ENCODE measurements around the gene NALCN. TPM values are rescaled to one million over a fixed set of nuclear protein-coding genes. Genes with fewer than 3 reads are reported as not detected.

Gene NALCN
- 1 to 10 TPM in 1 of 3 donors, under 1 TPM in 2; 0.10 to 1.4 (median 0.12) TPM for total RNA-seq
- long read RNA-seq, donor 1, partial matches to known transcripts = 0 of 1 reads
- long read RNA-seq, donor 1, other reads (novel, unspliced or antisense) = 1 of 1 reads
- long read RNA-seq, donor 2 = 0 reads

DNA sequence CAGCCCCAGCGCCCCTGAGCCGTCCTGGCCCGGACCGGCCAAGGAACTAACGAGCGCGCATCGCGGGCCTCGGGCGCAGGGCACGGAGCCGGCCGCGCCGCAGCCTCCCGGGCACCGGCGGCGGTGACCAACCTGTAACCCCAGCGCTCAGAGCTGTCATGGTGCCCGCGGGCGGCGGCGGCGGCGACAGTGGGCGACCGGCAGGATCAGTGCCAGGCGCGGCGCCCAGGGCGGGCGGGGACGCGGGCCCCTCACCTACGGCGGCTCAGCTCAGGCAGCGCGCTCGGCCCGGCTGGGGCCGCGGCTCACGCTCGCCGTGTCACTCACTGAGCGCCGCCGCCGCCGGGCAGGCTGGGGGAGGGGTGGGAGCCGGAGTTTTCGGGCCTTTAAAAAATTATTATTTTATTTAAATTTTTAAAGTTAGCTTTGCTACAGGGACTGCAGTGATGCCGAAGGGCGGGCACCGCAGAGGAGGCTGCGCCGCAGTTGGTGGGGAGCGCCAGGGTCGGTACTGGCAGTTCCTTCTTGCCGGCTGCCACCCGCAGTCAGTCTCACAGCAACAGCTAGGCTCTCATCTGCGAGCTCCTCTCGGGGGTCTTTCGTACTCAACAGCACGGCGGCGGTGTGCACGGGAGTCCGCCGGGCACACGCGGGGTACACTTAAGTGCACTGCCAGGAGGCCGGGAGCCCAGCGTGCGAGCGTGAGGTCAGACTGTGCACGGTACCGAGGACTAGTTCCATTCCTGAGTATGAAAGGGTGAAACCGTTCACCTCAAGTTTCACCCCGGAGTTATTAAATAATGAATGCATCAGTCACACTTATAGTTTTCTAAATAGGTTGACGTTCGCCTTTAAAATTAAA lies at the start of gene NALCN:
TSS of gene NALCN (minus strand) at position 328 of the 862 bp plus-strand sequence. CDS start 17,382 bp downstream, outside the sequence.
- intact Hi-C loops (cut with DNase I, micrococcal nuclease) = no loop called here
- Histone ChIP-seq H3K36me3 (ENCODE audit: low read depth) (no peaks in the 10 kb centered on the region), H3K4me1 (ENCODE audit: low read depth) (no peaks in the 10 kb centered on the region), H3K9me3 (no peaks in the 10 kb centered on the region), H3K4me3 (no peak within 1 kb of the TSS)
- ATAC-seq = peak; percentile 25
- TF ChIP-seq, protein P1, sequence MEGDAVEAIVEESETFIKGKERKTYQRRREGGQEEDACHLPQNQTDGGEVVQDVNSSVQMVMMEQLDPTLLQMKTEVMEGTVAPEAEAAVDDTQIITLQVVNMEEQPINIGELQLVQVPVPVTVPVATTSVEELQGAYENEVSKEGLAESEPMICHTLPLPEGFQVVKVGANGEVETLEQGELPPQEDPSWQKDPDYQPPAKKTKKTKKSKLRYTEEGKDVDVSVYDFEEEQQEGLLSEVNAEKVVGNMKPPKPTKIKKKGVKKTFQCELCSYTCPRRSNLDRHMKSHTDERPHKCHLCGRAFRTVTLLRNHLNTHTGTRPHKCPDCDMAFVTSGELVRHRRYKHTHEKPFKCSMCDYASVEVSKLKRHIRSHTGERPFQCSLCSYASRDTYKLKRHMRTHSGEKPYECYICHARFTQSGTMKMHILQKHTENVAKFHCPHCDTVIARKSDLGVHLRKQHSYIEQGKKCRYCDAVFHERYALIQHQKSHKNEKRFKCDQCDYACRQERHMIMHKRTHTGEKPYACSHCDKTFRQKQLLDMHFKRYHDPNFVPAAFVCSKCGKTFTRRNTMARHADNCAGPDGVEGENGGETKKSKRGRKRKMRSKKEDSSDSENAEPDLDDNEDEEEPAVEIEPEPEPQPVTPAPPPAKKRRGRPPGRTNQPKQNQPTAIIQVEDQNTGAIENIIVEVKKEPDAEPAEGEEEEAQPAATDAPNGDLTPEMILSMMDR (IDR thresholded peaks at IDR 0.05) = no peak
- no peak for DNase-seq

GRCh38 chr13:101465877-101466276 lies 49.6 kb upstream of the NALCN start:
- TF ChIP-seq, protein P1 (IDR thresholded peaks at IDR 0.05) = no peak
- no peaks in the 10 kb centered on the region for H3K4me1 ChIP-seq (ENCODE audit: low read depth)
- no peak overlapping the region for H3K4me3 ChIP-seq
- no peaks in the 10 kb centered on the region for H3K9me3 ChIP-seq
- H3K36me3 ChIP-seq (ENCODE audit: low read depth) = no peaks in the 10 kb centered on the region
- intact Hi-C loops (cut with DNase I, micrococcal nuclease) = no loop called here
- no peak for DNase-seq
- ATAC-seq = no peak

DNA sequence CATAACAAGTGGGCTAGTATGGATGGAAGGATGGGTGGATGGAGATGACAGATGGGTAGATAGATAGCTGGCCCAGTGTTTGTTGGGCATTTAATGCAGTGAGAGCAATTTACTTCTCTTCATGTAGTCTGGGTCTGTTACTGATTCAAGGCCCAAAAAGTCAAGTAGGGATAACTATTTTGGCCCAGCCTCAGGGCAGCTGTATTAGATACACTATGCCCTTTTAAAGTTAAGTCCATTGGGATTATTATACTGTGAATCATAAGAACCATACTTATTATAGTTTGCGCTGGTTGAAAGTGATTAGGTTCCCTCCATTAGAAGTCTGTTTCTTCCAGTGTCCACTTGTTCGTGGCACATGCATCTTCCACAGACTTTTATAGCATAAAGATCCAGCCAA lies 40.9 kb upstream of the NALCN start:
- Histone ChIP-seq H3K4me1 (ENCODE audit: low read depth) (no peaks in the 10 kb centered on the region), H3K4me3 (no peak overlapping the region), H3K36me3 (ENCODE audit: low read depth) (no peaks in the 10 kb centered on the region), H3K9me3 (no peaks in the 10 kb centered on the region)
- ATAC-seq (no peak), DNase-seq (no peak)
- TF ChIP-seq, protein P1 (IDR thresholded peaks at IDR 0.05) = no peak
- intact Hi-C loops (cut with DNase I, micrococcal nuclease) = no loop called here

GRCh38 chr13:101455863-101456262 lies 39.6 kb upstream of the NALCN start:
- TF ChIP-seq, protein P1 (IDR thresholded peaks at IDR 0.05) = no peak
- DNase-seq (no peak), ATAC-seq (no peak)
- H3K4me3 ChIP-seq = no peak overlapping the region
- no peaks in the 10 kb centered on the region for H3K4me1 ChIP-seq (ENCODE audit: low read depth)
- H3K36me3 ChIP-seq (ENCODE audit: low read depth) = no peaks in the 10 kb centered on the region
- intact Hi-C loops (cut with DNase I, micrococcal nuclease) = no loop called here
- H3K9me3 ChIP-seq = no peaks in the 10 kb centered on the region

GRCh38 chr13:101454767-101455166 lies 38.5 kb upstream of the NALCN start:
- H3K4me3 ChIP-seq = no peak overlapping the region
- no peak for ATAC-seq

More at GRCh38 chr13:101454767-101455166, 38.5 kb upstream of the NALCN start:
- Histone ChIP-seq H3K9me3 (no peaks in the 10 kb centered on the region), H3K4me1 (ENCODE audit: low read depth) (no peaks in the 10 kb centered on the region), H3K36me3 (ENCODE audit: low read depth) (no peaks in the 10 kb centered on the region)
- intact Hi-C loops (cut with DNase I, micrococcal nuclease) = no loop called here
- TF ChIP-seq, protein P1 (IDR thresholded peaks at IDR 0.05) = no peak
- DNase-seq = no peak
